GM18499 (cell line): ENCODE data around the gene PRXL2B.

Source experiments
- ATAC-seq: cut with Tn5 transposase; IDR thresholded peaks from one replicate; pipeline ENCODE4 v1.9.1; 2021; ENCODE audit warnings: moderate number of reproducible peaks; ENCODE audit not compliant: insufficient read depth, unreplicated experiment

PRXL2B gene

DNA sequence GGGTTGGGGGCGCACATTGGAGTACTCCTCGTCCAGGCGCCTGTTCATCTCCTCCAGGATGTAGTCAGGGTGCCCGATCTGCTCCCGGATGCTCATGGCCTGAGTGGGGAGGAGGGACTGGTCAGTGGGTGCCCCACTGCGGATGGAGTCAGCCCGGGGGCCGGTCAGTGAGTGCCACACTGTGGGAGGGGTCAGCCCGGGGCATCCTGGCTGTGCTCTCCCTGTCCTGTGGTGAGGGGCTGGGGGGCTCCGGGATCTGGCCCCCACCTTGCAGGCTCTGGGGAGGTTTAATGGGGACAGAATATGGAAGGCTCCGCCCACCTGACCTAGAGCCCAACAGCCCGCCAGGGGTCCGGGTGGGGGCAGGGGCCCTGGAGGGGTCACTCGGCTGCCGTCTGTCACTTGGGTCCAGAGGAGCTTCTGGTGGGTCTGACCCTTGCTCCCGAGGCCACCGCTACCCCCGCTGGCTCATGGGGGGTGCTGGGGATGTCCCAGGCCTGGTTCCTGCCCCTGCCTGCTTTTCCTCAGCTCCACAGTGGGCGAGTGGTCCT lies 8.8 kb downstream of the PRXL2B start:
- ATAC-seq = no peak

DNA sequence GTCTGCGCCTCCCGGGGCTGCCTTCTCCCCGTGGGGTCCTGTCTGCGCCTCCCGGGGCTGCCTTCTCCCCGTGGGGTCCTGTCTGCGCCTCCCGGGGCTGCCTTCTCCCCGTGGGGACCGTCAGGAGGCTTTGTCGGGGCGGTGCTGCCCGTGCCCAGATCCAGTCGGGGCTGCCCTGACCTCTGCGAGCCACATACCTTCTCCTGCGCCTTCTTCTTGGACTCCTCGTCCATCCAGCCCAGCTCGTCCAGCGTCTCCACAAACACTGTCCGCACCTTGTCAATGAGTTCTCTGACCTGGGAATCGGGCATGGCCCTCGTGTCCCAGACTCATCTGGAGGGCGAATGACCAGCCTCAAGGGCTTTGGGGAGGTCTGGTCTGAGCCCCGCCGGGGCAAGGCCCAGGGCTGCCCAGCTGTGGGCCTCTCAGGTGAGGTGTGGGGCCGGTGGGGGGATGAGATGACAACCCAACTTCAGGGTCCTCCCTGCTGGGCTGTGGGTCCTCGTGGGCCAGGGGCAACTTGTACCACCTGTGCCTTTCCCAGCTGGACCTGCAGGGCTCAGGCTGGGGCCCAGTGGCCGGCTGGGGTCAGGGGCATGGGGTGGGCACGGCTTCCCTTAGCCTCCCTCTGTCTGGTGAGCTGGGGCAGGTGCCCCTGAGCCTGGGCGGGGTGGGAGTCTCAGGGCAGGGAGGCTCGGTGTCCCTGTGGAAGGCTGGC lies 9.4 kb downstream of the PRXL2B start:
- no peak for ATAC-seq

GRCh38 chr1:2596530-2597333 lies 10.2 kb downstream of the PRXL2B start:
- ATAC-seq = no peak

GRCh38 chr1:2597441-2598328 lies 11.1 kb downstream of the PRXL2B start:
- ATAC-seq = no peak

DNA sequence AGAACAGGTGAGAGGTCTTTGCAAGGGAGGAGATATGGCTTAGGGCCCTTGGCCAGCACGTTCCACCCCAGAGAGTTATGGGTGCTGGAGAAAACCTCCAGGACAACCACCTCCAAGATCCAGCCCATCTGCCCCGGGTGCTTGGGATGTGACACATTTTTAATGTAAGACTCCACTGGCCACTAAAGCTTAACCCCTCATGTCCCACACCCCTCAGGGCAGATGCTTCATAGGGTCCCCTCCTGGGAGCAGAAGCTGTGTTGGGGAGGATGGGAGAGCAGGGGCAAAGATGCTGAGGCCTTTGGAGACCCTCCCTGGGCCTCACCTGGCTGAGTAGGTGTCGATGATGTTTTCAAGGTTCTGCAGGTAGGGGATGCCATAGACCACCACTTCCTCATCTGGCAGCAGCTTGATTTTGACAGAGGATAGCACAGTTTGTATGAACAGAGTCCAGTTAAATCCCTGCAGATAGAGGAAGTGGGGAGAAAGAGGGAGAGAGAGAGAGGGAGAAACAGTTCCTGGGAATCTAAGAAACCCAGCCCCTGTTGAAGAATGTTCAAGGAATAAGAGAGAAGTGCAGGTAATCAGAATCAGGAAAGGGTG lies 11.9 kb downstream of the PRXL2B start:
- ATAC-seq = no peak

- no peak for ATAC-seq
These were observed 15.2 kb downstream of the PRXL2B start for GRCh38 chr1:2601721-2602303.

- ATAC-seq = no peak
These were observed 15.8 kb downstream of the PRXL2B start for GRCh38 chr1:2602311-2602835.

DNA sequence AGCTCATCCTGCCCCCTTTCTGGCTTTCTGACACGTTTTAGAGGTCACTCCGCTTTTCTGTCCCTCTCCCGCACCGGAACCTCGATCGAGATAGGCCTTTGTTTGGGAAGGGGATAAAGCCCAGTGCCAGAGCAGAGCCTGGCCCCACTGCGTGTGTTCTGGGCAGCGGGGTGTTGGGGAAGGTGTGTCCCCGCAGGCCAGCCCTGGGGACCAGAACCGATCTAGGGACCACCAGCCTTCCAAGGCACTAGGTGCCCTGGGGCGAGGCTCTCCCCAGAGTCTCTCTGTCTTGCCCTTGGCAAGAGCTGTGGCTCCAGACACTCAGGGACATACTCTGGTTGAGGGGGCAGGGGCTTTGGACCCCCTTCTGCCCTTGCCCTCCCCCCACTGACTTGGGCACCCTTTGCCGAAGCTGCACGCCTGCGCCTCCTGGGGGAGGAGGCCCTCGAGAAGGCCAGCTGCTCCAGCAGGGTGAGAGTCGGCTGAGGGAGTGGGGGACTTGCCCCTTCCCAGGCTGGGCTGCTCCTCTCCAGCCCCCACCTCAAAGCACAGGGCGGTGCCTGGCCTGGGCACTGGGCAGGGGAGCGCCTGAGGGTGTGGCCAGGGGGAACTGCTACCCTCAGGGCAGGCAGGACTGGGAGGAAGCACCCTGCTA lies 16.4 kb downstream of the PRXL2B start:
- no peak for ATAC-seq

GRCh38 chr1:2603521-2604155 lies 17.1 kb downstream of the PRXL2B start:
- ATAC-seq = no peak

DNA sequence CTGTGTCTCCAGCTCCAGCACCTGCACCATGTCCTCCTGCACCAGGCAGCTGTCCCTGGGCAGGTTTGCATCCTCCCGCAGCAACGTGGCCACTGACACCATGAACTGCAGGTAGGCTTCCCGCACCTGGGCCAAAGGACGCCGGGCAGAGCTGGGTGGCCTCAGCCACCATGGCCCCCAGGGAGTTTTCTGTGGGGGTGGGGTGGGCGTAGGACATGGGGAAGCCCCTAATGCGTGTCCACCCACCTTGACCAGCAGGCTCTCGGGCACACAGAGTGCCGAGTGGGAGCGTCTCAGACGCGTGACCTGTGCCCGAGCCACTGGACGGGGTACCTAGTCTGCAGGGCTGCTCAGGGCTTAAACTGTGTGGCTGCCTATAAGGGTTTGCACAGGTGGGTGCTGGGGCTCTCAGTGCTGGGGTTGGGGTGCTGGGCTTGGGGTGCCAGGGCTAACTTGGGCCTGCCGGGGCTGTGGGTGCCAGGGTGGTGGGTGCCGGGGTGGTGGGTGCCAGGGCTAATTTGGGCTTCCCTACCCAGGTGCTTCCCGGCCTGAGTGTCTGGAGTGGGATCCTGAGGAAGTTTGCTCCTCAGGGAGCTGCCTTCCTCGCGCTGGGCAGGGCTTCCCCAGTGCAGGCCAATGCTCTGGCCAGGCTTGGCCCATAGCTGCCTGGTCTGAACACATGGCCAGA lies 17.7 kb downstream of the PRXL2B start:
- no peak for ATAC-seq

DNA sequence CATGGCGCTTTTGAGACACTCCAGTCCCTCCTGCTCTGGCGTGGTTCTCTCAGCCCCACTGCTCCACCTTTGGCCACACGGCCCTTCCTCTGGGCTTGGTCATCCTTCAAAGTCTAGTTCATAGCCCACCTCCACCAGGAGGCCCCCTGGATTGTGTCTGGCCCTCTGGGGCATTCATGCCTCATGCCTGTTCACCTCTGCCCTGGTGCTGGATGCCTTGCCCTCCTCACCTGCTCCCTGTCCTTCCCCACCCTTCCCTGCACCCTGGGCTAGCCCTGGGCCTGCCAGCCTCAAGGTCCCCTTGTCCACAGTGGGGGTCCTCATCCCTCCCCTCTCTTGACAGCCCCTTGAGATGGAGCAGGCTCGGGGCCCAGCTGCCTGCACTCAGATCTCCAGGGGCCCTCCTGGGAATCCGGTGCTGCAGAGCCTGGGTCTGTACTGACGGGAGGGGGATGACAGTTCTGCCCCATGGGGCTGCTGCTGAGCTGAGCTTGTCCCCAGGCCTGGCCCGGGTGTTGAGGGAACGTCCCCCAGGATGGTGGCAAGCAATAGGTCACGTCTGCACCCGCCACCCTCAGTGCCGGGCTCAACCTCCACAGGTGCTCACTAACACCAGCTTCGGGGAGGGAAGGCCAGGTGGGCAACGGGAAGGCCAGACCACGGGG lies 18.4 kb downstream of the PRXL2B start:
- ATAC-seq = no peak

- ATAC-seq = no peak
These were observed 19.2 kb downstream of the PRXL2B start for GRCh38 chr1:2605509-2606395.

DNA sequence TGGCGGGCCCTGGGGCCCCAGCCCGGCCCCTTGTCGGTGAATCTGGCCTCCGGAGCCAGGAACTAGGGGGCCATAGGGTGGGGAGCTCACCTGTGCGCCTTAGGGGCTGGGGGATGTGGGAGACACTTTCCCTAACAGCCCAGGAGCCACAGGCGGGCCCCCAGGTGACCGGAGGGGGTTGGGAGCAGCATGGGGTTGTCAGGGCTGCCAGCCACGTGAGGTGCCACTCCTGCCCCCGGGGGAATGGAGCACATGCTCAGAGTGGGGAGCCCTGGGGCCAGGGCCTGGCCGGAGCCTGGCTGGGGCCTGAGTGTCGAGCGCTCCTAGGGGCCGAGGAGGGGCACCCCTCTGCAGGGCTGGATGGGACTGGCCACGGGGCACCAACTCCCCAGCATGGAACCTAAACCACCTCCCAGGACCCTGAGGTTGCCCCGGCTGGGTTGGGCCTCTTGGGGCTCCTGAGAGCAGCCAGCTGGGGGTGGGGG lies 19.9 kb downstream of the PRXL2B start:
- no peak for ATAC-seq

DNA sequence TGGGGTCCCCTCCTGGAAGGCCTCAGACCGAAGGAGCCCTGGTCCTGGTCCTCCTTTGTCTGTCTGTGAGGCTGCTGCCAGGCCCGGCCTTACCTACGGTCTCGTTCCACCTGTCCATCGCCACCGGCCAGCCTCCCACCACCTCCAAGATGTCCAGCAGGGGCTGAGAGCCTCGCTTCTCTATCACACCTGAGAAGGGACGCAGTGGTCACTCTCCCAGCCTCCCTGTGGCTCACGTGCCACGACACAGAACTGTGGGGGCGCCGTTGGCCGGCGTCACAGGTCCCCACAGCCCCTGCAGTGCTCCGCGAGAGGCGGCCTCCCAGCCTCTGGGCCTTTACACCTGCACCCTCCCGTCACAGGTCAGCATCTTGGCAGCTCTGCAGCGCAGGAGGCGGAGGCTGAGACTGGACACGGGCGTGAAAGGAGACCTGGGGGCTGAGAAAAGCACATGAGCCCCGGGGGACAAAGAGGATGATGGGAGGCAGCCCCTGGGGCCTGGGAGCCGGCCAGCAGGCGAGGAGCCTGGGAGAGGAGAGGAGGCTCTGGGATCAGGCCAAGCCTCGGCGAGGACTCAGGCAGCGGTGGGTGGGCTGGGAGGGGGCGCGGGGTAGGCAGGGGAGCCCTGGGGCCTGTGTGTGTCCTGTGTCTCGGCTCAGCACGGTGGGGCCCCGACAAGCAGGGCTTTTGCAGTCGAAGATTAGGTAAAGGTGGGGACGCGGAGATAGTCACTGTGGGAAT lies 20.5 kb downstream of the PRXL2B start:
- no peak for ATAC-seq

- no peak for ATAC-seq
These were observed 21.1 kb downstream of the PRXL2B start for GRCh38 chr1:2607641-2608091.
